BE2C (cell line): ENCODE measurements around the gene NAT14.
A peak's percentile ranks its signal among the peaks of the same experiment; 100 is the strongest.

Source experiments
- DNase-seq: peaks from one replicate; pipeline ENCODE4 v3.0.0-alpha.2; 2020
- H3K27me3 ChIP-seq: fragments of 250-450 bp; sonication (Bioruptor Pico); 2 replicates; pipeline ENCODE4 v1.5.1; 2020; ENCODE audit warnings: mild to moderate bottlenecking
- H3K36me3 ChIP-seq: fragments of 250-450 bp; sonication (Bioruptor Pico); 2 replicates; pipeline ENCODE4 v1.5.1; 2020; ENCODE audit warnings: mild to moderate bottlenecking
- H3K4me1 ChIP-seq: fragments of 250-450 bp; sonication (Bioruptor Pico); 2 replicates; pipeline ENCODE4 v1.5.1; 2020
- H3K4me3 ChIP-seq: 2 replicates; pipeline ENCODE4 v1.5.1; 2011; ENCODE audit warnings: low read depth, low read length
- H3K9me3 ChIP-seq: fragments of 250-450 bp; sonication (Bioruptor Pico); 2 replicates; pipeline ENCODE4 v1.5.1; 2020
- CTCF ChIP-seq: IDR thresholded peaks from 2 replicates; pipeline ENCODE4 v1.5.1; 2012; ENCODE audit warnings: mild to moderate bottlenecking, low read depth, low read length

The NAT14 gene

DNA sequence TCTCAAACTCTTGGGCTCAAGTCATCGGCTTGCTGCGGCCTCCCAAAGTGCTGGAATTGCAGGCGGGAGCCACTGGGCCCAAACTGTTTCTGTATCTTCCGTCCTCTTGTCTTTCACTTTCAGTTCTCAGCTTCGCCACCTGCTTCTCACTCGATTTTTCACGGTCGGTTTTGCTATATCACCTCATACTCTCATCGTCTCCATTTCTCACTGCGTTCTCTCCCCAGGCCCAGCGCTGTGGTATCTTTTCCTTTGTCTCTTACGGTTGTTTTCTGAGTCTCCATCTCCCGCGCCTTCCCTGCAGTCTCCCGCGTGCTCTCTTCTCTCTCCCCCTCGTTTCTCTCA, 18.1 kb downstream of the NAT14 start:
- TF ChIP-seq CTCF = no peak
- H3K36me3 ChIP-seq = no peaks in the 10 kb centered on the region
- no peak for DNase-seq
- no peaks in the 10 kb centered on the region for H3K27me3 ChIP-seq
- no peaks in the 10 kb centered on the region for H3K4me1 ChIP-seq
- no peak overlapping the region for H3K4me3 ChIP-seq
- peaks cover 4% of the 10 kb centered on the region for H3K9me3 ChIP-seq

DNA sequence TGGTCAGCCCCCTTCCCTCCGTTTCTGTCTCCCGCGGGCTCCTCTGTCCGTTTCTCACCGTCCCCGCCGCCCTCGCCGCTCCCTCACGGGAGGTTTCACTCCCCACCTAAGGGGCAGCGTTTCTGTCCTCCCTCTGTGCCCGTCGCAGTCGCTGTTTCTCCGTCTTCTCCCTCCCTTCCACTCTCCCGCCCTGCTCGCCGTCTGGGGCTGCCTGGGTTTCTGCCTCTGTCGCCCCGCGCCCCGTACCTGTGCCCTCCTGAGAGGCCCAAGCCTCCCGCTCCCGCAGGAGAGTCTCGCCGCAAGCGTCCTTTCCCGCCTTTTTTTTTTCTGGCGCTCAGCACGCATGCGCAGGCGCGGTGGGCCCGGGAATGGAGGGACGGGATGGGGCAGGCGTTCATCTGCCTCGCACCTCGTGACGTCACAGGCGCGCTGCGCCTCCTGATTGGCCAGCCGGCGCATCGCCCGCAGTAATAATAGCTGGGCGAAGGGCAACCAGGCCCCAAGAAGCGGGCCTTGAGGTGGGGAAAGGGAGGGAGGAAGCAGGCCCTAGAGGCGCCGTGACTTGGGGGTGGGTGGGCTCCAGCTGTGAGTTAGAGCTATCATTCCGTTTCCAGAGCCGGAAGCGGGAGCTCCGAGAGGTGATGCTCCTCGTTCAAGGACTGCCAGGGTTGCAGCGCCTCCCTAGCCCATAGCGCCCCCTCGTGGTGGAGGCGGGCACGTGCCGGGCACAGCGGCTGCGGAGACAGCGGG, 18.7 kb downstream of the NAT14 start:
- no peaks in the 10 kb centered on the region for H3K4me1 ChIP-seq
- peak; percentile 90 for TF ChIP-seq CTCF
- H3K27me3 ChIP-seq = no peaks in the 10 kb centered on the region

DNA sequence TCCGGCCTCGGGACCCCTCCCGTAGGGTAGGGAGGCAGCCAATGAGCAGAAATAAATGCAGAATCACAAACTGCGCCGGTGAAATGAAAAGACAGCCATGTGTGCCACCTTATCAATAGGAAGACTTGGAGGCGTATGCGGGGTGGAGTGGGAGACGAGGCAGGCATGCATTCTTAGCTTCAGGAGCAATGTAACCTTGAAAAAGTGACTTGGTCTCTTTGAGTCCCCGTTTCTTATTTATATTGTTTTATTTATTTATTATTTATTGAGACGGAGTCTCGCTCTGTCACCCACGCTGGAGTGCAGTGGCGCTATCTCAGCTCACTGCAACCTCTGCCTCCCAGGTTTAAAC, 19.2 kb downstream of the NAT14 start:
- H3K9me3 ChIP-seq = peaks cover 4% of the 10 kb centered on the region
- H3K36me3 ChIP-seq = no peaks in the 10 kb centered on the region
- no peaks in the 10 kb centered on the region for H3K4me1 ChIP-seq
- no peaks in the 10 kb centered on the region for H3K27me3 ChIP-seq
- TF ChIP-seq CTCF = no peak
- DNase-seq = no peak
- no peak overlapping the region for H3K4me3 ChIP-seq

More for the DNA sequence above, 18.7 kb downstream of the NAT14 start:
- peak; percentile 95 for DNase-seq
- H3K36me3 ChIP-seq = no peaks in the 10 kb centered on the region
- H3K9me3 ChIP-seq = peaks cover 4% of the 10 kb centered on the region
- H3K4me3 ChIP-seq = peak overlapping the region; percentile 34; the same call in 1 of the 2 replicates

DNA sequence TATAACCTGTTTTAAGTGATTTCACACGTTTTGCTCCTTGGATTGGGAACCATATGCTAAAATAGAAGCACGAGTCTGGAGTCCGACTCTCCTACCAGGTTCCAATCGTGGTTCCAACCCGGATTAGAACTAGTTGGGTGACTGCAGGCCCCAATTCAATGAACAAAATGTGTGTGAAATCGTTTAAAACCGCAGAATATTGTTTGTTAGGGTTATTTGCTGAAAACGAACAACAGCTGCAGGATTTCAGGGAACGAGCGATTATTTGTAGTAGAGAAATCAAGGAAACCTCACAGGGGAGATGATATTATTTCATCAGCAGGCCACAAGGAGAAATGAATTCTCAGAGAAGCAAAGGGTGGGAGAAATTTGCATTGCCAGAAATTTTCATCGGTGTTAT, 20.0 kb downstream of the NAT14 start:
- no peak for TF ChIP-seq CTCF
- H3K36me3 ChIP-seq = no peaks in the 10 kb centered on the region

DNA sequence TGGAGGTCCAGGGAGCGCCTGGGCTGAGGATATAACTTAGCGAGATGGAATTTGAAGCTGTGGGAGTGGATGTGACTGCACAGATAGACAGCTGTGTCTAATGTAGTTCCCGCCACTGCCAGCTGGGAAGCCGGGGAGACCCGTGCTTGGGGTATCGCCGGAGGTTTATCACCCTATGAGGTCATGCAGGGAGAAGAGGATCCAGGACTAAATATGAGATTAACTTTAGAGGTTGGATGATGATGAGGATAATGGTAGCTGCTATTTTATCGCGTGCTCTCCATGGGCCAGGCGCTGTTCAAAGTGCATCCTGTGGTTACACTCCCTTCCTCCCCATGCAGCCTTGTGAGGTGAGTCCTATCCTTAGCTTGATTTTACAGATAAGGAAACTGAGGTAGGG, 23.1 kb downstream of the NAT14 start:
- no peaks in the 10 kb centered on the region for H3K36me3 ChIP-seq
- H3K27me3 ChIP-seq = no peaks in the 10 kb centered on the region; the same call in none of the 2 replicates
- no peak for TF ChIP-seq CTCF
- DNase-seq = no peak
- H3K4me1 ChIP-seq = no peaks in the 10 kb centered on the region
- H3K9me3 ChIP-seq = peaks cover 4% of the 10 kb centered on the region
- no peak overlapping the region for H3K4me3 ChIP-seq

More for the DNA sequence above, 20.0 kb downstream of the NAT14 start:
- Histone ChIP-seq H3K4me1 (no peaks in the 10 kb centered on the region), H3K4me3 (no peak overlapping the region), H3K27me3 (no peaks in the 10 kb centered on the region), H3K9me3 (peaks cover 4% of the 10 kb centered on the region)
- DNase-seq = no peak

DNA sequence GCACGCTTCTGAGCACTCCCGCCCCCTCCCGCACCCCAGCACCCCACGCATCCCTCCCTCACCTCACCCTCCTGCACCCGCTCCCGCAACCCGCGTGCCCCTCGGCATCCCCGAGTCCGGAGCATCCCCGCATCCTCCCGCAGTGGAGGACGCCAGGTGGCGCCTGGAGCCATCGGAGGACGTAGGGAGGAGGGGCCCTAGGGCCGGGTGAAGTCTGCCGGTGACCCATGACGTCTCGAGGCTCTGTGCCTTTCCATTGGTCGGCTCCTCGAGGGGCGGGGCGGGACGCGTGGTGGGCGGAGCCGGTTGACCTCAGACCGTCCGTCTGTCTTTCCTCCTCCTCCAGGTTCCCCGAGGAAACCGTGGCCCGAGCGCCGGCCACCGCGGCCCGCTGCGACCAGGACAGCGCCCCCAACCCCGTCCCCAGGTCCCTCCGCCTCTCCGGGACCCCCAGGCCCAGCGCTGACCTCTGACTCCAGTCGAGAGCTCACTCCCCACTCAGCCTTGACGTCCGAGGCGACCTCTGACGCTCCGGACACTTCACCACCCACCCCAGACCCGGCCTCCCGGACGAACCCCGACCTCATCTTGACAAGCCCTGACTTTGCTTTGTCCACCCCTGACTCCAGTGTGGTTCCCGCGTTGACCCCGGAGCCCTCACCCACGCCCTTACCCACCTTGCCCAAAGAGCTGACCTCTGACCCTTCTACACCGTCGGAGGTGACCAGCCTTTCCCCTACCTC, 32.1 kb downstream of the NAT14 start:
- H3K36me3 ChIP-seq = no peaks in the 10 kb centered on the region
- no peaks in the 10 kb centered on the region for H3K9me3 ChIP-seq
- H3K4me3 ChIP-seq = peak overlapping the region; percentile 48
- peak; percentile 95 for DNase-seq
- peak; percentile 87 for TF ChIP-seq CTCF
- peaks cover 4% of the 10 kb centered on the region; the same call in 1 of the 2 replicates for H3K27me3 ChIP-seq
- peaks cover 5% of the 10 kb centered on the region for H3K4me1 ChIP-seq
